ENCODE results near the gene RAB23. TPM values are rescaled to one million over a fixed set of nuclear protein-coding genes. Genes with fewer than 3 reads are reported as not detected.

RAB23 gene
- total RNA-seq, 4 donors from 2014 or later = 54.4 to 95.3 (median 68.5) TPM

DNA sequence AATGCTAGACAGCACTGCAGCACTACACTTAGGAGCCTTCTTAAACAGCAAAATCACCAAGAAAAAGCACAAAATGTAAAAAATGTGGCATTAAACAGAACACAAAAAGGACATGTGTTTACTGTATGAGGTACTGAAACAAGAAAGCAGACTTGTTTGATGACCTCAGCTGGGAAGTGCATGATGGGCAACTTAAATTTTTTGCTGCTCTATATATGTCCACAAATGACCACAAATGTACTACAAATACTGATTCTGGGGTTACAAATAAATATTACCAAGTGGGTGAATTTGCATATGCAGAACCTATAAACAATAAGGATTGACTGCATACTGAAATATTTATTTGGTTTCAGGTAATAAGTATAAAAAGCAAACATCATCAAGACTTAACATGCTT is 13.1 kb downstream of the RAB23 start:
- peak overlapping the region in 1 of 2 donors; percentile 18 for H3K27ac ChIP-seq
- TF ChIP-seq, protein P1, sequence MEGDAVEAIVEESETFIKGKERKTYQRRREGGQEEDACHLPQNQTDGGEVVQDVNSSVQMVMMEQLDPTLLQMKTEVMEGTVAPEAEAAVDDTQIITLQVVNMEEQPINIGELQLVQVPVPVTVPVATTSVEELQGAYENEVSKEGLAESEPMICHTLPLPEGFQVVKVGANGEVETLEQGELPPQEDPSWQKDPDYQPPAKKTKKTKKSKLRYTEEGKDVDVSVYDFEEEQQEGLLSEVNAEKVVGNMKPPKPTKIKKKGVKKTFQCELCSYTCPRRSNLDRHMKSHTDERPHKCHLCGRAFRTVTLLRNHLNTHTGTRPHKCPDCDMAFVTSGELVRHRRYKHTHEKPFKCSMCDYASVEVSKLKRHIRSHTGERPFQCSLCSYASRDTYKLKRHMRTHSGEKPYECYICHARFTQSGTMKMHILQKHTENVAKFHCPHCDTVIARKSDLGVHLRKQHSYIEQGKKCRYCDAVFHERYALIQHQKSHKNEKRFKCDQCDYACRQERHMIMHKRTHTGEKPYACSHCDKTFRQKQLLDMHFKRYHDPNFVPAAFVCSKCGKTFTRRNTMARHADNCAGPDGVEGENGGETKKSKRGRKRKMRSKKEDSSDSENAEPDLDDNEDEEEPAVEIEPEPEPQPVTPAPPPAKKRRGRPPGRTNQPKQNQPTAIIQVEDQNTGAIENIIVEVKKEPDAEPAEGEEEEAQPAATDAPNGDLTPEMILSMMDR (IDR thresholded peaks at IDR 0.05) = no peak
- TF ChIP-seq POLR2A (IDR thresholded peaks at IDR 0.05) = no peak
- intact Hi-C loops (cut with DNase I; ENCODE audit: low total_unique reads) = no loop called here
- H3K4me3 ChIP-seq = no peak overlapping the region
- H3K36me3 ChIP-seq = no peaks in the 10 kb centered on the region
- no peaks in the 10 kb centered on the region for H3K27me3 ChIP-seq
- no peak for DNase-seq
- peaks cover 0 to 5% of the 10 kb centered on the region in 2 donors for H3K4me1 ChIP-seq
- no peaks in the 10 kb centered on the region for H3K9me3 ChIP-seq

DNA sequence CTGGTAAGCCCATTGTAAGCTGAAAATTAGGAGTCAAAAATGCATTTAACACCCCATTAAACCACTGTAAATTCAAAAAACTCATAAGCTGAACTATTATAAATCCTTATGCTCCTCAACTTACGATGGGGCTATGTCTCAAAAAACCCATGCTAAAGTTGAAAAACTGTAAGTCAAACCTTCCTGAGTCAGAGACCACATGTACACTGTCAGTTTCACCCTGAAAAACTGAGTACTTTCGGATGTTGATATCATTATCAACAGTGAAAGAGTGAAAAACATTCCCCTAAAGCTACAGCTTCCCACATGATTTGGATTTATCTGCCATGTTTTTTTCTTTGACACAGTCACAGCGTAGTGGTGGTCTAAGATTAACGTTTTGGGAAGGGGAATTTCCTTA is 14.2 kb downstream of the RAB23 start:
- DNase-seq = no peak
- no peak overlapping the region for H3K4me3 ChIP-seq
- peaks cover 0 to 5% of the 10 kb centered on the region in 2 donors for H3K4me1 ChIP-seq
- H3K27ac ChIP-seq = no peak overlapping the region
- intact Hi-C loops (cut with DNase I; ENCODE audit: low total_unique reads) = no loop called here
- TF ChIP-seq, protein P1 (IDR thresholded peaks at IDR 0.05) = no peak
- TF ChIP-seq POLR2A (IDR thresholded peaks at IDR 0.05) = no peak
- no peaks in the 10 kb centered on the region for H3K27me3 ChIP-seq
- H3K9me3 ChIP-seq = no peaks in the 10 kb centered on the region
- no peaks in the 10 kb centered on the region for H3K36me3 ChIP-seq

DNA sequence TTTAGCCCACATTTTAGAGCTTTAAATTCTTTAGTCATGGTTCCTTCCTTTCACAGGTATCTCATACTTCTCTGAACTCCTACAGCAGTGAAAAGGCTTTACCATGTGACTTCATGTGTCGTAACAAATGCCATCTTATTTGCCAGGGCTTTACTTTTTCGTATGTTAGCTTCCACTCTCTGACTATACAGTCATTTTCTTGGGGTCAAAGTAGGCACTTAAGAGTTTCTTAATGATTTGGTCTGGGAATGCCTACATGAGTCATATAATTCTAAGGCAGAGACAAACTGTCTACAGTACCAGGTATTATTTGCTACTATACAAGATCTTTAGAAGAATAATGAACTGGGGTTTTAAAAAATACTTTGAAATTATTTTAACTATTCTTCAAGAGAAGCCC is 15.0 kb downstream of the RAB23 start:
- Histone ChIP-seq H3K36me3 (no peaks in the 10 kb centered on the region), H3K4me3 (no peak overlapping the region), H3K9me3 (no peaks in the 10 kb centered on the region), H3K4me1 (peaks cover 0 to 5% of the 10 kb centered on the region in 2 donors), H3K27ac (peak overlapping the region; percentile 16 to 36), H3K27me3 (no peaks in the 10 kb centered on the region)
- TF ChIP-seq, protein P1 (IDR thresholded peaks at IDR 0.05) = no peak
- TF ChIP-seq POLR2A (IDR thresholded peaks at IDR 0.05) = no peak
- DNase-seq = no peak
- intact Hi-C loops (cut with DNase I; ENCODE audit: low total_unique reads) = no loop called here

DNA sequence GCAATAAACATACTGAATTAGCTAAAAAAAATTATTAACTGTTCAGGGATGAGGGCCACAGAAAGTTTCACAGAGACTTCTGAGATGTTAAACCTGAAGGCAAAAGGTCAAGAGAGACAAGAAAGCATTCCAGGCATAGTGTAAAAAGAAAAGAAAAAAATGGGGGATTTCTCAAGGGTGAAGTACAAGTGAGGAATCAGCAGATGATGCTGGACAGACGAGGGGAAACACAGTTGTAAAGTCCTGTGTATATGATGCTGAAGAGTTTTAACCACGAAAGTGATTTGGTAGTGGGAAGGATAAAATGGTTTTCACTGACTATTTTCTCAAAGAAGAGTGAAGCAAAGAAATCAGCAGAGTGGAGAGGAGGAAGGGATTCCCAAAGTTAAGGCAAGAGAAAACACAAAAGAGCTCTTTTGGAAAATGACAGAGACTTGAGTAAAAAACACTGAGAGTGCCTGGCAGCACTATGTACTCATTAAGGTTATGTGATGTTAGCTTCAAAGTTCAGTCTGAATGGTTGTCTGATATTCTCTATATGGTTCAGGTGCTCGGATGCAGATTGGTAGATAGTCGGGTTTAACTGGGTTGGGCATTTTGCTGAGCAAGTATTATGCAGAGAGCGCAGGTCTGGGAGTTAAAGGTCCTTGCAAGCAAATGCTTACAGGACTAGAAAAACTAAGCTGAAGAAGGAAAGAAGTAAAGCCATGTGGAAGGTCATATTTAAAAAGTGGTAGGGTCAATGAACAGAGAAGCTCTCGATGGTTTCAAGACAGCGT is 16.4 kb downstream of the RAB23 start:
- peaks cover 0 to 4% of the 10 kb centered on the region in 2 donors for H3K4me1 ChIP-seq

DNA sequence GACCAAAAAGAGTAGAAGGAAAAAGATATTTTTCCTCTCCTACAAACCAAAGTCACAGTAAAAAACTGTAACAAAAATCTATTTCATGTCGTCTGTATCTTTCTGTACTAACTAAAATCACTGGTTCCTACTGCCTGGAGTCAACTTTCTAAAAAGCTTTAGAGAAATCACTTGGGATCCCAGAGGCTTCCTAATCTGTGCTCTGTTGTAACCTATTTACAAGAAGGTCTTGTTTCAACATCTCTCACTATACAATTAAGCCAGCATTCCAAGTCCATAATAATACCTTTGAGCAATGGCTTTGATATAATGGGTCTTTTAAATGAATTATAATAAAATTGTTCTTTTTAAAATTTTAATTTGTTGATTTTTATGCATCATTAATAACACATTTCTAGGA is 20.4 kb downstream of the RAB23 start:
- Histone ChIP-seq H3K4me1 (no peaks in the 10 kb centered on the region), H3K27ac (peak overlapping the region in 1 of 2 donors; percentile 44)
- TF ChIP-seq, protein P1 (IDR thresholded peaks at IDR 0.05) = no peak
- no peak for TF ChIP-seq POLR2A (IDR thresholded peaks at IDR 0.05)

More for the DNA sequence above, 16.4 kb downstream of the RAB23 start:
- Histone ChIP-seq H3K9me3 (no peaks in the 10 kb centered on the region), H3K4me3 (no peak overlapping the region), H3K27ac (peak overlapping the region in 1 of 2 donors; percentile 36), H3K36me3 (no peaks in the 10 kb centered on the region), H3K27me3 (no peaks in the 10 kb centered on the region)
- TF ChIP-seq, protein P1 (IDR thresholded peaks at IDR 0.05) = no peak
- no peak for TF ChIP-seq POLR2A (IDR thresholded peaks at IDR 0.05)
- intact Hi-C loops (cut with DNase I; ENCODE audit: low total_unique reads) = no loop called here
- no peak for DNase-seq

More for the DNA sequence above, 20.4 kb downstream of the RAB23 start:
- no peak for DNase-seq
- no peak overlapping the region for H3K4me3 ChIP-seq
- no peaks in the 10 kb centered on the region for H3K36me3 ChIP-seq
- no peaks in the 10 kb centered on the region for H3K27me3 ChIP-seq
- H3K9me3 ChIP-seq = no peaks in the 10 kb centered on the region
- intact Hi-C loops (cut with DNase I; ENCODE audit: low total_unique reads) = no loop called here

Data from uterus (tissue), 4 donors.